Activated CD4-positive, alpha-beta T cell treated with anti-CD3 and anti-CD28 coated beads, Interleukin-2, Interleukin-6, amounts not matched to agents 100 ng/mL and 50 ng/mL, durations not matched to agents 16 hours and 8 hours (primary cell): ENCODE results near the gene SLC37A1.

ENCODE experiments used
- DNase-seq: peaks from one replicate; pipeline ENCODE4 v3.0.0-alpha.2; 2020

SLC37A1 gene

DNA sequence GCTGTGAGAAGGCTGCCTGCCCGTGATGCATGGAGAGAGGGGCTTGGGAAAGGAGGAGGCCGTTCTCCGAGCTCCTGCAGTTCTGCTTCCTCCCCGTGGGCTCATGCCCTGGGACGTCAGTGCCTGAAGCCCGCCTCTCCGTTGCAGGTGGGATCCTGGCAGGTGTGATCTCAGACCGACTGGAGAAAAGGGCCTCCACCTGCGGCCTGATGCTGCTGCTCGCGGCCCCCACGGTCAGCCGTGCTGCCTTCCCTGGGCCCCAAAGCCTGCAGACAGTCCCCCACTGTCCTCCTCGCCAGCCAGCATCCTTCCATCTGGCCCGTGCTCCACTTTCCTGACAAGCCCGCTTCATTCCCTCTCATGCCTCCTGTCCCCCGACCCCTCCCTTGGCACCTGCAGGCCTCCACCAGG lies 50.9 kb downstream of the SLC37A1 start:
- no peak for DNase-seq

GRCh38 chr21:42565206-42565810 lies 51.7 kb downstream of the SLC37A1 start:
- DNase-seq = no peak

DNA sequence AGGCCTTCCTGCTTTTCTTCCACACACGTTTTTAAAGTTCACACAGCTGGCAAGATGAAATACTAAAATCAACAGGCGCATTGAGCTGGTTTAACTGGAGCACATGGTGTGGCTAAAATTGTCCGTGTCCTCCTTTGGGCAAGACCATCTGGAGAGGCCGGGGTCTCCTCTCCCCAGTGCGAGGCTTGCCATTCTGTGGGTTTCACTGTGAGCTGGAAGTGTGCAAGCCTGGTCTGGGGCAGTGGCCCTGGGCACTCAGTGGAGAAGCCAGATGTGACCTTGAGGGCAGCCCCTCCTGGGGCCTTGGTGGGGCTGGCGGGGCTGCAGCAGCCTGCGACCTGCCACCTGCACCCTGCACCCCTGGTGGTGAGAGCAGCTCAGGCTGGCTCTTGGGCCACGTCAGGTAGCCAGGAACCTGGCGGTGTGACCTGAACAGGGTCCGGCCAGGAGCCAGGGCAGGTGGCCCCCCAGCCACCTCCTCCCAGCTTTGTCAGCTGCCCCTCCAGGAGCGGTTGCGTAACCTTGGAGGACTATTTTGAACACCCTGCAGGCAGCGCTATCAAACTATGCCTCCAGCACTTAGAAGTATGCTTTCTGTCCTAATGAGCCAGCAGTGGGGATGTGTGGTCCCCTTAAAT lies 52.4 kb downstream of the SLC37A1 start:
- DNase-seq = no peak

DNA sequence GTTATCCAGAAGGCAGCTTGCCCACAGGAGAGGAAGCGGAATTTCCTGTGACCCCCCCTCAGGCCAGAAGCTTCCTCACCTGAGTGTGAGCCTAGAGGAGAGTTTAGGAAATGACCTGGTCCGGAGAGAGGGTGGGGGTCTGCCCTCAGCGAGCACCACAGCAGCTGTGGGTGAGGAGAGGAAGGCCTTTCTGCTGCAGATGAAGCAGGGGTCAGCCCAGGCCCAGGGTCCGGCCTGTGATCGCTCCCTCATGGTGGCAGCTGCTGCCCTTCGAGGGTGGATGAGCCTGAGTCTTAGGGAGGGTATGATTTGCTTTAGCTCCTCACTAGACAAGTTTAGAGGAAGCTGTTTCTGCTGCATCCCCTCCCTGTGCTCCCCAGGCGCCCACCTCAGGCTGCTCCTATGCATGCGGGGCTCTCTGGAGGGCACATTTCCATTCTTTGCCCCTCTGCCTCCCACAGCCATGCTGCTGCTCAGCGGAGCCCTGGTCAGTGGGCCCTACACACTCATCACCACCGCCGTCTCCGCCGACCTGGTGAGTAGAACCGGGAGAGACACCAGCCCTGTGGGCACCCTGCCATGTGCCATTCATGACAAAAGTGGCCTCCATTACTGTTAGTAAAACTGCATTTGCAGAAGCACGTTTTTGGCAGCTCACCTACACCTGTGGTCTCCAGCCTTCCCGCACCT lies 53.0 kb downstream of the SLC37A1 start:
- no peak for DNase-seq

DNA sequence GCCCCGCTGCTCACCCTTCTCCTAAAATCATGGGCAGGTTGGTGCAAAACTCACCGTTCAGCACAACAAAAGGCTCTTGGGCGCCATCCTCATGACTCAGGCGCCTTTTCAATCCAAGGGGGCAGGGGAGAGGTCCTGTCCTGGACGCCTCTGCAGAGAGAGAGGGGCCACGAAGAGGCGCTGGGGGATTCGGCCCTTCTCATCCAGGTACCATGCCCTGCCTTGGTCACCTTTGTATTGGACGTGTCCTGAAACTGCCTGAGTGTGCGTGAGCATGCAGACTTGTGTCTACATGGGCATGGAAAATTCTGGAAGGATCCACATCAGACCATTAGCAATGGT lies 53.5 kb downstream of the SLC37A1 start:
- no peak for DNase-seq

DNA sequence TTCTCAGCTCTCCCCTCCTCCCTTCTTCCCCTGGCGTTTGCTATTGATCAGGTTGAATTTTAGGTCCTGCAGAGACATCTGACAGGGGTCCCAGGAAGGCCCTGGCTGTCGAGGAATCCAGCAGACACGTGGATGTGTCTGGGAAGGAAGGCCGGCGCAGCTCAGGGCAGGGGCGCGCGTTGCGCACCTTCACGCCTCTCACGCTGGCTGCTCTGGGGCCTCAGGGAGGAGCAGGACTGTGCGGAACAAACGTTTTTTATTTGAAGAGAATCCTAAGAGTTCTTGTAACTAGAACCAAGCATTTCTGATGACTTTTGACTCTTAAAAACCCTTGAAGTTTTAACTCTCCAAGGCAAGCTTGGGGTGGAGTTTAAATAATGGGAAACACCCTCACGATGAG lies 54.2 kb downstream of the SLC37A1 start:
- no peak for DNase-seq

- DNase-seq = no peak
Measured at GRCh38 chr21:42568376-42568775, 54.7 kb downstream of the SLC37A1 start.

GRCh38 chr21:42568866-42569731 lies 55.4 kb downstream of the SLC37A1 start:
- DNase-seq = no peak

DNA sequence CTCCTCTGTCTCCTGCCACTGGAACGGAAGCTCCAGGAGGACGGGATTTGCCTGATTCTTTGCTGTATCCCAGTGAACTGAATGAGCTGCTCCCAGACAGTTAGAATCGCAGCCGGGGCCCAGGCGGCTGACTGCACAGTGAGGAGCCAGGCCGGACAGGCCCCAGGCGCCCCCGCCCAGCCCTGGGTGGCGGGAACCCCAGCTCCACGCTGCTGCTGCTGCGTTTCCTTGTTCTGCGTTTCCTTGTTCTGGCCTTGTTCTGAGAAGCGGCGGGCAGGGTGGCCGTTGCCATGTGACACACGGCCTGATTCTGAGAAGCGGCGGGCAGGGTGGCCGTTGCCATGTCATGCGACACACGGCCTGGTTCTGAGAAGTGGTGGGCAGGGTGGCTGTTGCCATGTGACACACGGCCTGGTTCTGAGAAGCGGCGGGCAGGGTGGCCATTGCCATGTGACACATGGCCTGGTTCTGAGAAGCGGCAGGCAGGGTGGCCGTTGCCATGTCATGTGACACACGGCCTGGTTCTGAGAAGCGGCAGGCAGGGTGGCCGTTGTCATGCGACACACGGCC lies 56.2 kb downstream of the SLC37A1 start:
- DNase-seq = no peak

DNA sequence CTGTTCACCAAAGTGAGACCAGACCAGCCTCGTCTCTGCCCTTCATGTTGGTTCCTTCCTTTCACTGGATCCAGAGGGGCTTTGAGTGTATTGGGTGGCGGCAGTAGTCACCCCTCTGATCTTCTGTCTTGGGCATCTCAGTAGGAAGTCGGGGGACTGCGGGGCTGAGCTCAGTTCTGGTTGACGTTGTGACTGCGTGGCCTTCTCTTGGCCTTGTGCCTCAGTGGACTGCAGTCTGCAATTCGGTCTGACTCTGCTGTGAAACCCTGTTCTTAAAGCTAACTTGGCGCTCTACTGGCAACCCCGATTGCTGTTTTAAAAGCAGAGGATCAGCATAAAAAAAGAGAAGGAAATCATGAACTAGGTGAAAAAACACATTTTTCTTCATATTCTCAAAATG lies 56.7 kb downstream of the SLC37A1 start:
- DNase-seq = no peak

- DNase-seq = no peak
Measured at GRCh38 chr21:42570841-42571387, 57.3 kb downstream of the SLC37A1 start.

- no peak for DNase-seq
Measured at GRCh38 chr21:42571391-42572150, 57.9 kb downstream of the SLC37A1 start.

DNA sequence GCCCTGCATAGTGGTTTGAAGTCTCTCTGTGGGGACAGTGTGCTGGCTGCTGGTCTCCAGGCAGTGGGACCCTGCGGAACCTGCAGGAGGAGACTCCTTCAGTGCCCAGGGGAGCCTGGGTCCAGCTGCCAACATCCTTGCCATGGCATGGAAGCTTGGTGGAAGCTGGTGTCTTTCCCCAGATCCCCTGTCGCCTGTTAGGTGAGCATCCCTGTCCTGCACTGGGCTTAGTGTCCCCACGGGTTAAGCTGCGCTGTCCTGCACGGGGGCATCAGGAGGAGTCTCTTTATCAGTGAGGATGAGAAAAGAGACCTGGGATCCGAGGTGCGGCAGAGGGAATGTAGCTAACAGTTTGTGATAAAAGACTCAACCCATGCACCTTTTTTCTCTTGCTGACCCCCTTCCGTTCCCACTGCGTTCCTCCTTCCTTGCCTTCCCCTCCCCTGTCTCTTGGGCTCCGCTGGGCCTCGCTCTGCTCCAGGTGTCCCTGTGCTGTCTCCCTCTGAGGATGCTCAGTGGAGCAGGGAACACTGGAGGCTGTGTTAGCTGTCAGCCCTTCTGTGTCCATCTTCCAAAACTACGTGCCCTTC lies 59.3 kb downstream of the SLC37A1 start:
- DNase-seq = no peak

- DNase-seq = no peak
Measured at GRCh38 chr21:42574234-42575027, 60.8 kb downstream of the SLC37A1 start.

DNA sequence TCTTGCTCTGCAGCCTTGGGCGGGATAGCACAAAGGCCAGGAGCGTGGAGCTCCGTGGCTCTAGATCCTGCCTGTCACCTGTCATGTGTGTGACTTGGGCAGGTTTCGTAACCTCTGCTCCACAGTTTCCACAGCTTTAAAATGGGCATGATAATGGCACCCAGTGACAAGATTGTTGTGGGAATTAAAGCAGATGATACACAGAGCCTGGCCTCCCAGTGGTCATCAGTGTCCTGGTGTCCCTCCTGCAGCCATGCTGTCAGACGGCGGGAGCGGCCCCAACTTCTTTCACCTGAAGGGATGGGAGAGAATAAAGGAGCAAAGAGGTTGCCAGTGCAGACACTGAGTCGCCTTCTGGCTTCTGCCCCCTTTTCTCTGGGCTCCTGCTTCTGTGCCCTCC lies 61.5 kb downstream of the SLC37A1 start:
- DNase-seq = no peak

DNA sequence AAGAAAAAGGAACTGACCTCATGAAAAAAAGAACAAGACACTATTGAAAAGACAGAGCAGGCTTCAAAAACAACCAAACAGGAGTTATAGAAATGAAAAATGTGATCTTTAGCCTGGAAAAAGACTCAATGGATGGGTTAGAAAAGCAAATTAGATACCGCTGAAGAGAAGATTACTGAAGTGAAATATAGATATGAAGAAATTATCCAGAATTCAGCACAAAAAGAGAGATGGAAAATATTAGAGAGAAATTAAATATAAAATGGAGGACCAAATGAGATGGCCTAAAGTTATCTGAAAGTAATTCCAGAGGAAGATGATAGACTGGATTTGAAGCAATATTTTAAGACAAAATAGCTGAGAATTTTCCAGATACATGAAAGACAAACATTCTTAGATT lies 63.0 kb downstream of the SLC37A1 start:
- no peak for DNase-seq

DNA sequence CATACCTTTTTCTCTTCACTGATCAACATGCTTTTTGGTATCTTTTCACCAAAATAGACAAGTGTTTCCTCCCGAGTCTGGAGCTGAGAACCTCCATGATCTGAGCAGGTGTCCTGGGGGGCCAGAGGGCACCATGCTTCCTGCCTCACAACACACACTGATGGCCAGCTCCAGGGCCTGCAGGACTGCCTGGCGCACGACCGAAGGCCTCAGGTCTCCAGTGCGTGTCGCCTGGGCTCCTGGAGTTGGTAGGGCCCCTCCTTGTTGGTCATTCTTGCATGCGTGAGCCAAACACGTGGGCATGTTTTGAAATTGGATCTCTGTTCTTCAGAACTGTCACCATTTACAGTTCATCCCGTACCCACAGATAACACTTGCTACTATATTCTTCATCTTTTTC lies 64.4 kb downstream of the SLC37A1 start:
- no peak for DNase-seq

DNA sequence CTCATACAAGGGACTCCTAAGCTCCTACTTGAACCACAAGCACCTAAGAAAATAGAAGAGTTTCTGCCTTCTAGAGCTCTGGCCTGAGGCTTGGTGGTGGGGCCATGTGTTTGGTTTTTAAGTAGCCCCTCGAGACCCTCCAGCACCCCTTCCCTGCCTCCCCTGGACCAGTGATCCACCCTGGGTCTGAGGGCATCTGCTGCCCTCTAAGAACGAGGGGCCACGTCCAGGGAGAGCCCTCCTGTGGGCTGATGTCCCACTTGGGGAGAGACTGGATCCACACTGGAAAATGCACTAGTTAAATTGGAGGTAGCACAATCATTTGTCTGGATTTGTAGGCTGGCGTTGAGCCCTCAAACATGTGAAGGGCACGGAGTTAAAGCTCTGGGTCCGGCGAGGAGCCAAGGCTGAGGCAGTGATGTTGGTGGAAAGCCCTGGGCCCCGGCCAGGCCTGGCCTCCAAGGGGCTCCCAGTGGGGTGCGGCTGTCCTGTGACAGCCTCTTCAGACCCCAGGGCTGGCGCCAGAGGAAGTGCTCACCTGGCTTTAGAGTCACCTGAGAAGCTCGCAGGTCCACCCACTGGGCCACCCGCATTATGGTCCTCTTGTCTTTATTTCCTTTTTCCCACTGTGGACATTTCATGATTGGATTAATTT lies 65.2 kb downstream of the SLC37A1 start:
- DNase-seq = no peak

- DNase-seq = no peak
Measured at GRCh38 chr21:42579456-42580075, 65.9 kb downstream of the SLC37A1 start.
